Endometrial microvascular endothelial cells (primary cell): ENCODE data around the gene HSFX3. TPM values are rescaled to one million over a fixed set of nuclear protein-coding genes. Genes with fewer than 3 reads are reported as not detected.

ENCODE experiments used
- total RNA-seq: library from RNA; depleted of rRNA; stranded (reverse); fragments of >200 nt; gene quantifications from one replicate; pipeline ENCODE4 v1.2.3, GENCODE V29; 2015; ENCODE audit errors: inconsistent ontology term

HSFX3 gene
- total RNA-seq, 1 donor from 2014 or later = not detected

Other genes with a start within 250 kb of the HSFX3 start
- gene IDS, start 44.6 kb downstream of the HSFX3 start, total RNA-seq = 33.8 TPM
- 5.7 TPM for gene EOLA1, start 8.9 kb downstream of the HSFX3 start, total RNA-seq
- gene MAGEA9B, start 37.5 kb upstream of the HSFX3 start, total RNA-seq = not detected
- 1.9 TPM for gene HSFX2, start 45.4 kb upstream of the HSFX3 start, total RNA-seq
- 11.8 TPM for gene TMEM185A, start 81.9 kb upstream of the HSFX3 start, total RNA-seq
- not detected for gene MAGEA11, start 162.1 kb upstream of the HSFX3 start, total RNA-seq
- not detected for gene HSFX1, start 224.1 kb upstream of the HSFX3 start, total RNA-seq
- not detected for gene MAGEA9, start 232.0 kb upstream of the HSFX3 start, total RNA-seq